Measurements from ENCODE around the gene IDI1.
"Not testable (repeated sequence)": the region's sequence is repeated elsewhere in the genome, so short reads cannot be mapped to it uniquely, and the experiment has no call there.

Gene IDI1

GRCh38 chr10:1044964-1045363 is 4.0 kb downstream of the IDI1 start:
- H3K27ac Mint-ChIP-seq: peak overlapping the region; percentile 93
- peak overlapping the region; percentile 79 for H3K4me3 Mint-ChIP-seq
- H3K27me3 Mint-ChIP-seq (ENCODE audit: low read depth, poor library complexity): no peaks in the 10 kb centered on the region
- H3K4me1 Mint-ChIP-seq: peaks cover 40% of the 10 kb centered on the region
- H3K9me3 Mint-ChIP-seq: no peaks in the 10 kb centered on the region
- H3K36me3 Mint-ChIP-seq (ENCODE audit: low read depth): peaks cover 66% of the 10 kb centered on the region
- TF ChIP-seq, protein P1, sequence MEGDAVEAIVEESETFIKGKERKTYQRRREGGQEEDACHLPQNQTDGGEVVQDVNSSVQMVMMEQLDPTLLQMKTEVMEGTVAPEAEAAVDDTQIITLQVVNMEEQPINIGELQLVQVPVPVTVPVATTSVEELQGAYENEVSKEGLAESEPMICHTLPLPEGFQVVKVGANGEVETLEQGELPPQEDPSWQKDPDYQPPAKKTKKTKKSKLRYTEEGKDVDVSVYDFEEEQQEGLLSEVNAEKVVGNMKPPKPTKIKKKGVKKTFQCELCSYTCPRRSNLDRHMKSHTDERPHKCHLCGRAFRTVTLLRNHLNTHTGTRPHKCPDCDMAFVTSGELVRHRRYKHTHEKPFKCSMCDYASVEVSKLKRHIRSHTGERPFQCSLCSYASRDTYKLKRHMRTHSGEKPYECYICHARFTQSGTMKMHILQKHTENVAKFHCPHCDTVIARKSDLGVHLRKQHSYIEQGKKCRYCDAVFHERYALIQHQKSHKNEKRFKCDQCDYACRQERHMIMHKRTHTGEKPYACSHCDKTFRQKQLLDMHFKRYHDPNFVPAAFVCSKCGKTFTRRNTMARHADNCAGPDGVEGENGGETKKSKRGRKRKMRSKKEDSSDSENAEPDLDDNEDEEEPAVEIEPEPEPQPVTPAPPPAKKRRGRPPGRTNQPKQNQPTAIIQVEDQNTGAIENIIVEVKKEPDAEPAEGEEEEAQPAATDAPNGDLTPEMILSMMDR (IDR thresholded peaks at IDR 0.05): no peak
- DNase-seq: no peak

GRCh38 chr10:1044146-1044545 is 4.8 kb downstream of the IDI1 start:
- peak overlapping the region; percentile 93 for H3K27ac Mint-ChIP-seq
- no peaks in the 10 kb centered on the region for H3K9me3 Mint-ChIP-seq
- no peak for DNase-seq
- H3K27me3 Mint-ChIP-seq (ENCODE audit: low read depth, poor library complexity): no peaks in the 10 kb centered on the region
- peak overlapping the region; percentile 79 for H3K4me3 Mint-ChIP-seq
- peaks cover 40% of the 10 kb centered on the region for H3K4me1 Mint-ChIP-seq
- peaks cover 67% of the 10 kb centered on the region for H3K36me3 Mint-ChIP-seq (ENCODE audit: low read depth)
- TF ChIP-seq, protein P1 (IDR thresholded peaks at IDR 0.05): no peak

DNA sequence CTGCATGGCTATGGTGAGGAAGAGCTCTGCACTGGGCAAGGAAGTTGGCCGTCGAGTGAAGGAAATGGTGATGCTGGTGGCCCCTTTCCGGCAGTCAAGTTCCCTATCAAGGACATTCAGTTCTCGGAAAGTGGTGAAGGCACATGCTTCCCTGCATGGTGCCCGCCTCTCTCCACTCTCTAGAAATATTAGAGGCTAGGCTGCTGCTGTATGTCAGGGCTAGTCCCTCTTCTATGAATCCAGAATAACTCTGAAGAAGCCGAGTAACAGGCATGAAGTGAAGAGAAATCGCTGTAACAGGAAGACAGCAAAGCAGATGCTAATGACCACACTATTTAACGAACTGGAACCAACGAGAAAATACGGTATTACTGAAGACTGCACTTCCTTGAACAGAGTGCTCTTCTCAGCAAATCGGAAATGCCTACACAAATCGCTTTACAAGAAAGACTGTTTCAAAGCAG is 5.4 kb downstream of the IDI1 start:
- H3K27me3 Mint-ChIP-seq (ENCODE audit: low read depth, poor library complexity): no peaks in the 10 kb centered on the region
- TF ChIP-seq, protein P1 (IDR thresholded peaks at IDR 0.05): no peak
- H3K4me3 Mint-ChIP-seq: no peak overlapping the region
- no peak for DNase-seq
- peaks cover 40% of the 10 kb centered on the region for H3K4me1 Mint-ChIP-seq
- H3K9me3 Mint-ChIP-seq: no peaks in the 10 kb centered on the region
- H3K27ac Mint-ChIP-seq: peak overlapping the region; percentile 93
- H3K36me3 Mint-ChIP-seq (ENCODE audit: low read depth): peaks cover 67% of the 10 kb centered on the region

GRCh38 chr10:1041514-1041913 is 7.4 kb downstream of the IDI1 start:
- TF ChIP-seq, protein P1 (IDR thresholded peaks at IDR 0.05): no peak
- peaks cover 64% of the 10 kb centered on the region for H3K36me3 Mint-ChIP-seq (ENCODE audit: low read depth)
- no peaks in the 10 kb centered on the region for H3K9me3 Mint-ChIP-seq
- DNase-seq: no peak
- no peak overlapping the region for H3K4me3 Mint-ChIP-seq
- peaks cover 29% of the 10 kb centered on the region for H3K4me1 Mint-ChIP-seq
- no peaks in the 10 kb centered on the region for H3K27me3 Mint-ChIP-seq (ENCODE audit: low read depth, poor library complexity)
- H3K27ac Mint-ChIP-seq: no peak overlapping the region

GRCh38 chr10:1040133-1040532 is 8.8 kb downstream of the IDI1 start:
- DNase-seq: no peak
- peak overlapping the region; percentile 45 for H3K27ac Mint-ChIP-seq
- H3K9me3 Mint-ChIP-seq: no peaks in the 10 kb centered on the region
- no peak overlapping the region for H3K4me3 Mint-ChIP-seq
- TF ChIP-seq, protein P1 (IDR thresholded peaks at IDR 0.05): no peak
- H3K27me3 Mint-ChIP-seq (ENCODE audit: low read depth, poor library complexity): no peaks in the 10 kb centered on the region
- peaks cover 24% of the 10 kb centered on the region for H3K4me1 Mint-ChIP-seq
- peaks cover 56% of the 10 kb centered on the region for H3K36me3 Mint-ChIP-seq (ENCODE audit: low read depth)

DNA sequence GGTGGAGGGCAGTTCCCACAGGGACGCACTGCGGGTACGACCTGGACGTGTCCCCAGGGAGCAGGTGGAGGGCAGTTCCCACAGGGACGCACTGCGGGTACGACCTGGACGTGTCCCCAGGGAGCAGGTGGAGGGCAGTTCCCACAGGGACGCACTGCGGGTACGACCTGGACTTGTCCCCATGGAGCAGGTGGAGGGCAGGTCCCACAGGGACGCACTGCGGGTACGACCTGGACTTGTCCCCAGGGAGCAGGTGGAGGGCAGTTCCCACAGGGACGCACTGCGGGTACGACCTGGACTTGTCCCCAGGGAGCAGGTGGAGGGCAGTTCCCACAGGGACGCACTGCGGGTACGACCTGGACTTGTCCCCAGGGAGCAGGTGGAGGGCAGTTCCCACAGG is 10.2 kb downstream of the IDI1 start:
- not testable (repeated sequence) for H3K27ac Mint-ChIP-seq; H3K9me3 Mint-ChIP-seq; DNase-seq; H3K4me3 Mint-ChIP-seq; H3K27me3 Mint-ChIP-seq (ENCODE audit: low read depth, poor library complexity)
- Mint-ChIP-seq H3K4me1 (peaks cover 19% of the 10 kb centered on the region), H3K36me3 (ENCODE audit: low read depth) (peaks cover 44% of the 10 kb centered on the region)
